Ureter (tissue), 1 donor: ENCODE results near the gene ATP2B2. TPM values are rescaled to one million over a fixed set of nuclear protein-coding genes. Genes with fewer than 3 reads are reported as not detected.

Experiments
- DNase-seq: peaks from one replicate; pipeline ENCODE4 v3.0.0-alpha.2; 2020; ENCODE audit warnings: low spot score
- total RNA-seq: library from RNA; stranded (reverse); gene quantifications from one replicate; pipeline ENCODE4 v1.2.4, GENCODE V29; 2023
- donor health status: DM: yes; HTN: yes; CAD: no.

The ATP2B2 gene
- total RNA-seq, 1 donor from 2014 or later: not detected

DNA sequence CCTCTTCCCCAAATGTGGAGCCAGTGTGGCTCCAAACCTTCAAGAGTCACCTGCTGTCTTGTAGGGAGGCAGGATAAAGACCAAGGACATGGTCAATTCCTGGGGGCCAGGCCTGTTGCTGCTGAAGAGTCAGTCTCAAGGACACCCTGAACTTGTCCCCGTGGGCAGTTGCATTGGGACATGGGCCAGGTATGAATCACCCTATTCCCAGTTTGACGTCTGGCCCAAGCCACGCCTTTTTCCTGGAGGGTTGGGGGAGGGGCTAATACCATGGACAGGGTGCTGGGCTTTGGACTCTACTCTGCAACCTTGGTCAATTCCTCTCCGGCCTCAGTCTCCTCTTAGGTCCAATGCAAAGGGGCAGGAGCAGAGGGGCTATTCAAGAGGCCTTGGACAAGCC lies 10.4 kb downstream of the ATP2B2 start:
- no peak for DNase-seq

GRCh38 chr3:10494180-10494579 lies 11.2 kb downstream of the ATP2B2 start:
- no peak for DNase-seq

DNA sequence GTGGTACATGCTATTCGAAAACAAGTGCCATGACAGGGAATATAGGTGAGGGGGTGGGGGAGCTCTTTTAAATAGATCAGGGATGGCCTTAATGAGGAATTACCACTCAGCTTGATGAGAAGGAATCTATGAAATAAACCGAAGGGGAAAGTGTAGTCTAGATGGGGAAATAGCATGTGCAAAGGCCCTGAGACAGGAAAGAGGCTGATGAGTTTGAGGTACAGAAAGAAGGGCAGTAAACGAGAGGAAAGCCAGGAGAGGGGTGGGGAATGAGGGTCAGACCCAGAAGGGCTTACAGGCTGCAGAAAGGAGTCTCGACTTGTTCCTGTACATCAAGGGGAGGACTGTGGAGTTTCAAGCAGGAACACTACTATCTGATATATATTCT lies 12.2 kb downstream of the ATP2B2 start:
- DNase-seq: no peak

DNA sequence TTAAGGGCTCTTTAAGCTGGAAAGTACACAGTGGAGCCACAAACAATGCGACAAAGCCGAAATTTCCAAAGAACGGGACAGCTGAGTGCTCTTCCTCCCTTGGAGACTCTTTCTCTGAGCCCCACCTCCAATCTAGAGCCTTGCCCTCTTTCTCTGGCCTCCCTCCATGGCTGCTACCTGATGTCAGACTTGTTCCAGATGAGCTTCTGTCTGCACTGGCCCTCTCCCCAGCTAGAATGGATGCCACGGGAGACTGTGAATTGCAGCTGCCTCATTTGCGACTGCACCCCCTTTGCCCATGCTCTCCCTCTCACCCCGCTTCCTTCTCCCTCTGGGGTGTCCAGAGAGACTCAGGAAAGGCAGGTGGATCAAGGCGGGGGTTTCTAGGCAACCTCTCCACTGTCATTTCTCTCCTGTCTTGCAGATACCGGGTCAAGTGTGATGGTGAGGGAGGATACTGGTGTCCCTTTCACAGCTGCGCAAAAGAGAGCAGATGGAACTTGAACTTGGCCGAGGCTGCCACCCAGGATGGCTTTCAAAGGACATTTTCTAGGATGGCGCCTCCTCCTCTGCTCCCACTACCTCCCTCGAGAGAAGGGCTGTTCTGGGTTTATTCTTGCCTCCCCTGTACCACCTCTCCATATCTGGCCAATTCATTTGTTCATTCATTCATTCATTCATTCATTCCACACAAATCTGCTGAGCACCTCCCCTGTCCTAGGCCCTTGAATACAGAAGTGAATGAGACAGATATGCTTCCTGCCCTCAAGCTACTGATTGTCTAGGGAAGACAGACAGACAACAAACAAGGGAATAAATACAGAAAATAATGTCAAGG lies 12.8 kb downstream of the ATP2B2 start:
- no peak for DNase-seq

GRCh38 chr3:10489746-10490483 lies 15.5 kb downstream of the ATP2B2 start:
- no peak for DNase-seq

- DNase-seq: no peak
Observed at GRCh38 chr3:10487988-10488633, 17.3 kb downstream of the ATP2B2 start.

GRCh38 chr3:10485806-10486205 lies 19.6 kb downstream of the ATP2B2 start:
- no peak for DNase-seq

- DNase-seq: no peak
Observed at GRCh38 chr3:10485380-10485779, 20.0 kb downstream of the ATP2B2 start.

GRCh38 chr3:10484709-10485108 lies 20.7 kb downstream of the ATP2B2 start:
- DNase-seq: no peak

DNA sequence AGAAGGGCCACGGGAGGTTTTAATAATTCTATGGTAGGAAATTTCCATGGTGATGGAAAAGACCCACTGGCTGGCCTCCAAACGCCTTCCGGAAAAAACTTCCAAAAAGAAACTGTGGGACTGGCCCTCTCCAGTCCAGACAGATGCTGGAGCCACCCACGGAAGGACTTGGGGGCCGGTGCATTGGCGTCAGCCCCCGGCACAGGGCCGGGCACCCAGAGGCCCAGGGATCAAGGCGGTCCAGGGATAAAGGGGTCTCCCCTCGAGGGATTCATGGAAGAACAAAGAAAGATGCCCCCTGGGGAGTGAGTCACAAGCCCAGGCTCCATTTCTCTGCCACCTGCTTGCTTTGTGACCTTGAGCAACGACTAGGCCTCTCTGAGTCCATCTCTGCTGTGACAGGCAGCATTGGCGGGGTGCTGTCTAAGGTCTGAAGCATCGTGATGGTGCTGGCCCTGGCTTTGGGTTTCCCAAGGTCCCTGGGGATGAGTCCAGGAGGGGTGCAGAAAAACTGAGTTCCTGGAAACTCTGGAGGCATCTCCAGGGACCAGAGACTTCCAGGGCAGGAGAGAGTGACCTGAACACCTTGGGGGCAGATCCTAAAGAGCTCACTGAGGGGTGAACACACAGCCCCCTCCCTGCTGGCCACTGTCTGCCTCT lies 21.6 kb downstream of the ATP2B2 start:
- DNase-seq: no peak

DNA sequence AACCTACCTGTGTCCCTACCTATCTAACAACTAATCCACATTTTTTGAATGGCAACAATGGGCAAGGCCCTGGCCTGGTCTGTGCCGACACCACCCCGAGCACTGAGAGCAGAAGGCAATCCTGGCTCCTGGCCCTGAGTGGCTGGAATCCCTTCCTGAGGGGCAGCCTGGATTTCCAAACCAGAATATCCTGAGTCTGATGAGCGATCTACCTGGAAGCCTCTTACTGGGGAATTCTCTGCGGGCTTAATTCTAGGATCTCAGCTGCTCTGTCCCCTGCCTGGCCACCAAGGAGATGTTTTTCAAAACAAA lies 22.1 kb downstream of the ATP2B2 start:
- DNase-seq: no peak

- no peak for DNase-seq
Observed at GRCh38 chr3:10482631-10483363, 22.6 kb downstream of the ATP2B2 start.

- DNase-seq: no peak
Observed at GRCh38 chr3:10480871-10481378, 24.5 kb downstream of the ATP2B2 start.

DNA sequence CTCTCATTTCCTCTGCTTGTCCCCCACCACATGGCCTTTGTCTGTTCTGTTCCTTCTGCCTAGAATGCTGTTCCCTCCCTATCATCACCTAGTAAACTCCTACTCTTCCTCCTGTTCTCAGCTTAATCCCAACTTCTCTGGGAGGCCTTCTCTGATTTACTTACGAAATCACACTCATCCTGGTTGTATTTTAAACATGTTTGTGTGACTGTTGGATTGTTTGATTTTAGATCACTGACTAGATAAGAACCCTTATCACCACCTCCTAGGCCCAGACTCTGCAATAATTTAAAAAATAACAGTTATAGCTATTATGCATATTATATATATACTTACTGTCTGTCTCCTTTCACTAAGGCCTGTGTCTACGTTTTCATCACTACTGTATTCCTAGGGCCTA lies 26.1 kb downstream of the ATP2B2 start:
- DNase-seq: no peak

GRCh38 chr3:10475983-10476382 lies 29.4 kb downstream of the ATP2B2 start:
- DNase-seq: no peak

GRCh38 chr3:10474847-10475246 lies 30.5 kb downstream of the ATP2B2 start:
- DNase-seq: no peak

DNA sequence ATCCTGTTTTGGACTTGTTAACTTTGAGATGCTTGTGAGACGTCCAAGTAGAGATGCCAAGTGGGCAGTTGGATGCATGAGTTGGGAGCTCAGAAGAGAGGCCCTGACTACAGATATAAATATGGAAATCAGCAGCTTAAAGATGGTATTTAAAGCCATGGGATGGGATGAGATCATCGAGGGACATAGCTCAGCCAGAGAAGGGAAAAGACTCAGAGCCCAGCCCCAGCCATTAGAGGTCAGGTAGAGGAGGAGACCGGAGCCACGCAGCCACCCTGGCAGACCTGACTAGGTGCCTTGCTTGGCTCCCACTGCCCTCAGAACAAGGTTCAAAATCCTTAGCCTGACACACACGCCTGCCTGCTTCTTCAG lies 31.1 kb downstream of the ATP2B2 start:
- no peak for DNase-seq

DNA sequence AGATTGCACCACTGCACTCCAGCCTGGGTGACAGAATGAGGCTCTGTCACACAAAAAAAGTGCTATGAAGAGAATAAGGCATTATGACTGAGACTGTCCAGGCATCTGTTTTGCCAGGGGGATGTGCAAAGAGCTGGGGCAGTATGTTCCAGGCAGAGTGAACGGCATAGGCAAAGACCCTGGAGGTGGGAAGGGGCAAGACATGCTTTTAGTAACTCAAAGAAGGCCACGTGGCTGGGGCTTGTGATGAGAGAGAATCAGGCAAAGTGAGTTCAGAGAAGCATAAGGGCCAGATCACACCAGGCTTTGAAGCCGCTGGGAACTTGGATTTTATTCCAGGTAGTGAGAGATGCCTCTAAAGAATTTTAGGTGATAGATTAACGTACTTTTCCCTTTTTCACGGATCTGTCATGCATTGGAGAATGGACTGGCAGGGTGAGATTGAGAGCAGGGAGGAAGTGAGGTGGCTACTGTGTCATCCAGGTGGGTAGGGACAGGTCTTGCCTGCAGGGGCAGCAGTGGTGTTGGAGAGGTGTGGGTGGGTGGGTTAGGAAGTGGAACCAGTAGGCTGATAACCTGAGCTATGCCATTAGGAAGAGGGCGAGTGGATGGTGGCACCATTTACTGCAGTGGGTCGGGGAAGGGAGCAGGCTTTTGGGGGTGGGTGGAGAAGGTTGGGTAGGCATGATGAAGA lies 31.7 kb downstream of the ATP2B2 start:
- no peak for DNase-seq

- no peak for DNase-seq
Observed at GRCh38 chr3:10472877-10473440, 32.4 kb downstream of the ATP2B2 start.

GRCh38 chr3:10471054-10471688 lies 34.2 kb downstream of the ATP2B2 start:
- DNase-seq: no peak
